IMR-90 (cell line): ENCODE results near the gene UBE2E2. TPM values are rescaled to one million over a fixed set of nuclear protein-coding genes. Genes with fewer than 3 reads are reported as not detected.

Experiments
- ATAC-seq: fragments of 200-7000 bp; cut with Tn5 transposase; 2 replicates; pipeline ENCODE4 v1.9.1; 2020; ENCODE audit warnings: low read depth, mild to moderate bottlenecking, moderate library complexity
- BruUV-seq: library from RNA; stranded (reverse); fragments of 400-500 nt; replicated peaks from 2 replicates; lab custom pipeline; 2021; lab: Mats Ljungman, UMichigan
- CTCF ChIA-PET: fragments of 300-600 bp; formaldehyde crosslinking; extraction: SDS; loops from one replicate; lab custom pipeline; 2021; ENCODE audit warnings: antibody characterized with exemption; lab: Yijun Ruan, JAX
- POLR2A ChIA-PET: fragments of 300-600 bp; sonication (Branson Sonifier 250); formaldehyde crosslinking; loops from one replicate; lab custom pipeline; 2022; ENCODE audit warnings: antibody characterized with exemption; ENCODE audit not compliant: unreplicated experiment; lab: Charles Lee
- DNase-seq: peaks from one replicate; pipeline ENCODE4 v3.0.0; 2013
- H2AFZ ChIP-seq: replicated peaks from 2 replicates; pipeline ENCODE3; 2013; ENCODE audit warnings: low read length, mild to moderate bottlenecking; ENCODE audit not compliant: poor library complexity
- H2AK5ac ChIP-seq: 2 replicates; pipeline ENCODE4 v1.6.1; 2013; ENCODE audit warnings: low read depth, low read length, inconsistent platforms
- H2AK9ac ChIP-seq: replicated peaks from 2 replicates; pipeline ENCODE3; 2013; ENCODE audit warnings: mild to moderate bottlenecking, low read depth, low read length, moderate library complexity; ENCODE audit not compliant: poor library complexity
- H2BK120ac ChIP-seq: 2 replicates; pipeline ENCODE4 v1.6.1; 2013; ENCODE audit warnings: low read depth, low read length, inconsistent platforms
- H2BK15ac ChIP-seq: 3 replicates; pipeline ENCODE4 v1.6.1; 2013; ENCODE audit warnings: low read depth, low read length, inconsistent platforms
- H2BK20ac ChIP-seq: 2 replicates; pipeline ENCODE4 v1.6.1; 2013; ENCODE audit warnings: low read depth, mild to moderate bottlenecking, inconsistent platforms, low read length, moderate library complexity
- H2BK5ac ChIP-seq: 2 replicates; pipeline ENCODE4 v1.6.1; 2013; ENCODE audit warnings: mild to moderate bottlenecking, low read depth, low read length, inconsistent platforms; ENCODE audit not compliant: poor library complexity, severe bottlenecking
- H3K14ac ChIP-seq: replicated peaks from 2 replicates; pipeline ENCODE4 v1.6.1; 2013; ENCODE audit warnings: low read depth, low read length, inconsistent platforms
- H3K18ac ChIP-seq: 2 replicates; pipeline ENCODE4 v1.6.1; 2013; ENCODE audit warnings: low read depth, low read length, control low read depth
- H3K23ac ChIP-seq: 2 replicates; pipeline ENCODE4 v1.6.1; 2013; ENCODE audit warnings: low read depth, low read length, inconsistent platforms
- H3K27ac ChIP-seq: 2 replicates; pipeline ENCODE4 v1.5.1; 2013; ENCODE audit warnings: mild to moderate bottlenecking, control low read depth, low read length; ENCODE audit not compliant: insufficient read depth
- H3K27me3 ChIP-seq: 2 replicates; pipeline ENCODE4 v1.6.1; 2013; ENCODE audit warnings: low read length; ENCODE audit not compliant: control insufficient read depth, insufficient read depth
- H3K36me3 ChIP-seq: 2 replicates; pipeline ENCODE4 v1.6.1; 2013; ENCODE audit warnings: low read length, mixed read lengths; ENCODE audit not compliant: control insufficient read depth, insufficient read depth
- H3K4ac ChIP-seq: 2 replicates; pipeline ENCODE4 v1.6.1; 2013; ENCODE audit warnings: low read depth, low read length, inconsistent platforms
- H3K4me1 ChIP-seq: 2 replicates; pipeline ENCODE4 v1.6.1; 2013; ENCODE audit warnings: low read length, mixed read lengths; ENCODE audit not compliant: control insufficient read depth, insufficient read depth
- H3K4me2 ChIP-seq: 2 replicates; pipeline ENCODE4 v1.6.1; 2013; ENCODE audit warnings: low read depth, mild to moderate bottlenecking, control low read depth, low read length, moderate library complexity
- H3K4me3 ChIP-seq: 2 replicates; pipeline ENCODE4 v1.5.1; 2013; ENCODE audit warnings: low read depth, mild to moderate bottlenecking, control low read depth, low read length, moderate library complexity; ENCODE audit not compliant: insufficient read depth
- H3K56ac ChIP-seq: 2 replicates; pipeline ENCODE4 v1.6.1; 2013; ENCODE audit warnings: low read length, inconsistent platforms; ENCODE audit not compliant: insufficient read depth; ENCODE audit errors: extremely low read depth
- H3K79me1 ChIP-seq, 2 experiments: 2 replicates each; pipeline ENCODE4 v1.6.1; 2013; ENCODE audit warnings: low read length in 2 of 2, inconsistent platforms in 1 of 2, low read depth in 1 of 2
- H3K9ac ChIP-seq: 2 replicates; pipeline ENCODE4 v1.6.1; 2013; ENCODE audit warnings: low read depth, low read length, control low read depth
- H3K9me1 ChIP-seq: 2 replicates; pipeline ENCODE4 v1.6.1; 2013; ENCODE audit warnings: low read length, inconsistent platforms; ENCODE audit not compliant: insufficient read depth
- H3K9me3 ChIP-seq: 2 replicates; pipeline ENCODE4 v1.6.1; 2013; ENCODE audit warnings: low read length; ENCODE audit not compliant: control insufficient read depth, insufficient read depth
- H4K20me1 ChIP-seq: 2 replicates; pipeline ENCODE4 v1.6.1; 2013; ENCODE audit warnings: low read length, inconsistent platforms; ENCODE audit not compliant: insufficient read depth
- H4K5ac ChIP-seq: 2 replicates; pipeline ENCODE4 v1.6.1; 2013; ENCODE audit warnings: mild to moderate bottlenecking, low read depth, low read length, control low read depth
- H4K8ac ChIP-seq, 2 experiments: 2 replicates each; pipeline ENCODE4 v1.6.1; 2013; ENCODE audit warnings: low read depth in 2 of 2, low read length in 2 of 2, control low read depth in 1 of 2, inconsistent platforms in 1 of 2
- H4K91ac ChIP-seq: 2 replicates; pipeline ENCODE4 v1.6.1; 2013; ENCODE audit warnings: low read depth, low read length, inconsistent platforms; ENCODE audit not compliant: insufficient read depth
- FOS ChIP-seq: fragments of 150-350 bp; IDR thresholded peaks from 2 replicates; pipeline ENCODE4 v1.6.1; 2016; ENCODE audit warnings: low read depth, low read length
- MAFK ChIP-seq: IDR thresholded peaks from 2 replicates; pipeline ENCODE4 v1.6.1; 2012; ENCODE audit warnings: low read depth, low read length, improper control_type of control experiment
- WGBS, 2 experiments: methylation state at CpG; one replicate each; pipeline versions ENCODE4 v1.1.5 to v1.1.7; 2013; ENCODE audit warnings: missing lambda C conversion rate in 2 of 2; ENCODE audit not compliant: insufficient read length in 1 of 2; ENCODE audit errors: extremely low coverage in 2 of 2; 5-methylcytosine and 5-hydroxymethylcytosine counted together
- dilution Hi-C: fragments of 300-500 bp; cut with HindIII; formaldehyde crosslinking; loops from one replicate; pipeline ENCODE4 v1.14.3; 2018; ENCODE audit warnings: low sequenced_read_pairs; ENCODE audit not compliant: unreplicated experiment
- in situ Hi-C: fragments of 300-500 bp; cut with MboI; formaldehyde crosslinking; loops from 3 replicates; pipeline ENCODE4 v1.14.3; 2019; ENCODE audit warnings: low sequenced_read_pairs, inconsistent platforms, mixed read lengths
- intact Hi-C: fragments of 100-400 bp; cut with micrococcal nuclease; formaldehyde crosslinking; loops from 2 replicates; pipeline ENCODE4 v1.10.0; 2022
- polyA plus RNA-seq, 3 experiments: library from polyadenylated mRNA; depleted of rRNA; stranded (reverse); fragments of >200 nt; gene quantifications; 2 replicates each; pipeline ENCODE4 v1.2.3, GENCODE V29; 2012; ENCODE audit warnings: low replicate concordance in 1 of 3
- total RNA-seq: library from RNA; depleted of rRNA; stranded (reverse); fragments of >200 nt; gene quantifications from 2 replicates; pipeline ENCODE4 v1.2.3, GENCODE V29; 2012

UBE2E2 gene
- total and polyA plus RNA-seq, 2 of the 4 experiments (the other 2 are of a cell fraction): 18.6 to 32.7 TPM

- ATAC-seq (no peak), DNase-seq (no peak)
- H2AK9ac ChIP-seq: no peak overlapping the region
- H2BK20ac ChIP-seq: no peak overlapping the region
- H3K4ac ChIP-seq: no peak overlapping the region
- H3K18ac ChIP-seq: no peak overlapping the region
- H3K36me3 ChIP-seq: no peaks in the 10 kb centered on the region
- H3K23ac ChIP-seq: no peak overlapping the region
- no peak overlapping the region for H4K5ac ChIP-seq
- ChIA-PET POLR2A (no interaction called here), CTCF (no interaction called here)
- no peaks in the 10 kb centered on the region for H3K9me1 ChIP-seq
- no peak overlapping the region for H3K27ac ChIP-seq
- no peak overlapping the region for H3K4me2 ChIP-seq
- no peak overlapping the region for H2BK120ac ChIP-seq
- no peak overlapping the region for H4K8ac ChIP-seq
- TF ChIP-seq MAFK (peak; percentile 82), FOS (no peak)
- dilution Hi-C loops: no loop called here
- no peak overlapping the region for H3K56ac ChIP-seq
- intact Hi-C loops: no loop called here
- no peak overlapping the region for H3K4me3 ChIP-seq
- H3K4me1 ChIP-seq: no peaks in the 10 kb centered on the region; the same call in 1 of the 2 replicates
- no peak overlapping the region for H3K14ac ChIP-seq
- no TSS peak for BruUV-seq
- WGBS, 2 experiments: no CpG with 5 or more reads among the region's 5 CpGs
- 0 out of 2 replicates have a peak, but pooled peaks cover 5% of the 10 kb centered on the region for H4K20me1 ChIP-seq
- H4K91ac ChIP-seq: no peak overlapping the region
- H3K27me3 ChIP-seq: no peaks in the 10 kb centered on the region
- no peak overlapping the region for H2AFZ ChIP-seq
- no peak overlapping the region for H2AK5ac ChIP-seq
- H3K9ac ChIP-seq: no peak overlapping the region
- H2BK15ac ChIP-seq: no peak overlapping the region
- peaks cover 10 to 13% of the 10 kb centered on the region in 2 experiments; a peak in 2 of 4 replicates for H3K79me1 ChIP-seq
- no peak overlapping the region for H2BK5ac ChIP-seq
- in situ Hi-C loops: no loop called here
- H3K9me3 ChIP-seq: no peaks in the 10 kb centered on the region
These were observed 98.7 kb downstream of the UBE2E2 start for GRCh38 chr3:23301819-23302218.
